HEK293 (cell line): ENCODE results near the gene MKI67.

ENCODE experiments used
- ZNF121 ChIP-seq: fragments of 450-650 bp; formaldehyde crosslinking; IDR thresholded peaks from 2 replicates; pipeline ENCODE4 v1.5.1; 2016; ENCODE audit warnings: missing biosample characterization, missing genetic modification characterization
- ZNF626 ChIP-seq: fragments of 450-650 bp; sonication (Bioruptor Pico); formaldehyde crosslinking; IDR thresholded peaks from 2 replicates; pipeline ENCODE4 v1.5.1; 2018; ENCODE audit warnings: missing biosample characterization, missing genetic modification characterization, inconsistent platforms
- TF ChIP-seq, protein P1 (sequence below): fragments of 450-650 bp; formaldehyde crosslinking; IDR thresholded peaks from 2 replicates; pipeline ENCODE4 v1.5.1; 2016; ENCODE audit warnings: missing biosample characterization, missing genetic modification characterization

DNA sequence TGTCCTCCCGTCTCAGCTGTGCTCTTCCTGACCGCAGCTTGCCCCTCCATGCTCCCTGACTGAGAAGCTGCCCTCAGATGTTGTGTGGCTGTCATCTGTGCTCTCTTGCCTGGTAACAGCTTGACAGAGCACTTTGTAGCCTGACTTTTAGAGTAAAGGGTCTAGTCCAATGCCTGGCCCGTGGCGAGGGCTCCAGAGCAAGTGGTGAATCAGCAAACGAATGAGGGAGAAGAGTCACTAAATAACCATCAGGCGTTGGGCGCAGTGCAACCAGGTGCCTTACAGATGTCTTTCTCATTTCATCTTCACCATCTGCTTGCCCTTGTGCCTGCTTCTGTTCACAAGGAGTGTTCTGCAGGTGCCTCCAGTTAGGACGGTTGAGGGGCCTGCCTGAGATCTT, 45.6 kb downstream of the MKI67 start:
- TF ChIP-seq ZNF626, result no peak
- TF ChIP-seq, protein P1, sequence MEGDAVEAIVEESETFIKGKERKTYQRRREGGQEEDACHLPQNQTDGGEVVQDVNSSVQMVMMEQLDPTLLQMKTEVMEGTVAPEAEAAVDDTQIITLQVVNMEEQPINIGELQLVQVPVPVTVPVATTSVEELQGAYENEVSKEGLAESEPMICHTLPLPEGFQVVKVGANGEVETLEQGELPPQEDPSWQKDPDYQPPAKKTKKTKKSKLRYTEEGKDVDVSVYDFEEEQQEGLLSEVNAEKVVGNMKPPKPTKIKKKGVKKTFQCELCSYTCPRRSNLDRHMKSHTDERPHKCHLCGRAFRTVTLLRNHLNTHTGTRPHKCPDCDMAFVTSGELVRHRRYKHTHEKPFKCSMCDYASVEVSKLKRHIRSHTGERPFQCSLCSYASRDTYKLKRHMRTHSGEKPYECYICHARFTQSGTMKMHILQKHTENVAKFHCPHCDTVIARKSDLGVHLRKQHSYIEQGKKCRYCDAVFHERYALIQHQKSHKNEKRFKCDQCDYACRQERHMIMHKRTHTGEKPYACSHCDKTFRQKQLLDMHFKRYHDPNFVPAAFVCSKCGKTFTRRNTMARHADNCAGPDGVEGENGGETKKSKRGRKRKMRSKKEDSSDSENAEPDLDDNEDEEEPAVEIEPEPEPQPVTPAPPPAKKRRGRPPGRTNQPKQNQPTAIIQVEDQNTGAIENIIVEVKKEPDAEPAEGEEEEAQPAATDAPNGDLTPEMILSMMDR, result no peak
- no peak for TF ChIP-seq ZNF121 (tag by site-specific recombination)
